KMS-11 (cell line): ENCODE measurements around the gene RIPOR2.

ENCODE experiments used
- H2AFZ ChIP-seq: fragments of 200-600 bp; sonication (generic); 2 replicates; pipeline ENCODE4 v1.6.1; 2016; ENCODE audit warnings: antibody characterized with exemption, mixed run types, low read depth
- H3K27ac ChIP-seq: fragments of 200-600 bp; sonication (generic); 2 replicates; pipeline ENCODE4 v1.6.1; 2016; ENCODE audit warnings: mild to moderate bottlenecking, mixed run types
- H3K27me3 ChIP-seq: fragments of 200-600 bp; sonication (generic); 2 replicates; pipeline ENCODE4 v1.6.1; 2017; ENCODE audit warnings: mild to moderate bottlenecking, low read depth, mixed run types, moderate library complexity; ENCODE audit not compliant: insufficient read depth
- H3K36me3 ChIP-seq: fragments of 200-600 bp; sonication (generic); 2 replicates; pipeline ENCODE4 v1.6.1; 2017; ENCODE audit warnings: mild to moderate bottlenecking, mixed run types; ENCODE audit not compliant: insufficient read depth
- H3K4me1 ChIP-seq: fragments of 200-600 bp; sonication (generic); 2 replicates; pipeline ENCODE4 v1.6.1; 2016; ENCODE audit warnings: mild to moderate bottlenecking, low read depth, mixed run types; ENCODE audit not compliant: poor library complexity, severe bottlenecking
- H3K4me2 ChIP-seq: fragments of 200-600 bp; sonication (generic); 2 replicates; pipeline ENCODE4 v1.7.0; 2016; ENCODE audit warnings: mild to moderate bottlenecking, mixed run types
- H3K4me3 ChIP-seq: fragments of 200-600 bp; sonication (generic); IDR thresholded peaks from 2 replicates; pipeline ENCODE4 v1.6.1; 2017; ENCODE audit warnings: low read depth, low read length, mixed read lengths; ENCODE audit not compliant: insufficient read depth
- H3K79me2 ChIP-seq: fragments of 200-600 bp; sonication (generic); 2 replicates; pipeline ENCODE4 v1.6.1; 2016; ENCODE audit warnings: low read depth, mixed run types; ENCODE audit not compliant: insufficient read depth
- H3K9ac ChIP-seq: fragments of 200-600 bp; sonication (generic); 2 replicates; pipeline ENCODE4 v1.6.1; 2016; ENCODE audit warnings: mild to moderate bottlenecking, mixed run types
- H4K20me1 ChIP-seq: fragments of 200-600 bp; sonication (generic); 2 replicates; pipeline ENCODE4 v1.6.1; 2016; ENCODE audit warnings: mild to moderate bottlenecking, mixed run types; ENCODE audit not compliant: insufficient read depth
- TF ChIP-seq, protein P1 (sequence below): fragments of 200-600 bp; sonication (generic); conservative IDR thresholded peaks from 2 replicates; pipeline ENCODE4 v1.6.1; 2017; ENCODE audit warnings: low read depth, mild to moderate bottlenecking, antibody characterized with exemption, low read length, moderate library complexity, mixed read lengths

The RIPOR2 gene

DNA sequence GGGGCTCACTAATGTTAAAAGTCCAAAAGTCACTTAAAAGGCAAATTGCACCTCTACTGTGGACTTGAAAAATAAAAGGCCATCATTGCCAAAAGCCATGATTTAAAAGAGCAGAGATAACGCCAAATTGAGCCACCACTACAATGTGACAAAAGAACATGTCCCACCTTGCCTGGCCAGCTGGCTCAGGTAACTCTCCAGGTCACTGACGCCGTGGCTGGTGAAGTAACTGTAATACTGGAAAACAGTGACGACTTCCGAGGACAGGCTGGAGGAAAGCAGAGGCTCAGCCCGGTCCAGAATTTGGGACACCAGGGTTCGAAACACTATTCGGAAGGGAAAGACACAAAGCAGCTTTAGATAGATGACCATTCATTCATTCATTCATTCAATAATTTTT, 107.8 kb downstream of the RIPOR2 start:
- H3K27ac ChIP-seq: no peak overlapping the region
- no peak overlapping the region for H2AFZ ChIP-seq
- H3K4me1 ChIP-seq: no peaks in the 10 kb centered on the region
- no peaks in the 10 kb centered on the region for H4K20me1 ChIP-seq
- H3K79me2 ChIP-seq: no peaks in the 10 kb centered on the region
- H3K4me3 ChIP-seq: no peak overlapping the region
- no peaks in the 10 kb centered on the region for H3K36me3 ChIP-seq
- no peak overlapping the region for H3K9ac ChIP-seq
- H3K27me3 ChIP-seq: no peaks in the 10 kb centered on the region
- H3K4me2 ChIP-seq: no peak overlapping the region
- TF ChIP-seq, protein P1, sequence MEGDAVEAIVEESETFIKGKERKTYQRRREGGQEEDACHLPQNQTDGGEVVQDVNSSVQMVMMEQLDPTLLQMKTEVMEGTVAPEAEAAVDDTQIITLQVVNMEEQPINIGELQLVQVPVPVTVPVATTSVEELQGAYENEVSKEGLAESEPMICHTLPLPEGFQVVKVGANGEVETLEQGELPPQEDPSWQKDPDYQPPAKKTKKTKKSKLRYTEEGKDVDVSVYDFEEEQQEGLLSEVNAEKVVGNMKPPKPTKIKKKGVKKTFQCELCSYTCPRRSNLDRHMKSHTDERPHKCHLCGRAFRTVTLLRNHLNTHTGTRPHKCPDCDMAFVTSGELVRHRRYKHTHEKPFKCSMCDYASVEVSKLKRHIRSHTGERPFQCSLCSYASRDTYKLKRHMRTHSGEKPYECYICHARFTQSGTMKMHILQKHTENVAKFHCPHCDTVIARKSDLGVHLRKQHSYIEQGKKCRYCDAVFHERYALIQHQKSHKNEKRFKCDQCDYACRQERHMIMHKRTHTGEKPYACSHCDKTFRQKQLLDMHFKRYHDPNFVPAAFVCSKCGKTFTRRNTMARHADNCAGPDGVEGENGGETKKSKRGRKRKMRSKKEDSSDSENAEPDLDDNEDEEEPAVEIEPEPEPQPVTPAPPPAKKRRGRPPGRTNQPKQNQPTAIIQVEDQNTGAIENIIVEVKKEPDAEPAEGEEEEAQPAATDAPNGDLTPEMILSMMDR: no peak

DNA sequence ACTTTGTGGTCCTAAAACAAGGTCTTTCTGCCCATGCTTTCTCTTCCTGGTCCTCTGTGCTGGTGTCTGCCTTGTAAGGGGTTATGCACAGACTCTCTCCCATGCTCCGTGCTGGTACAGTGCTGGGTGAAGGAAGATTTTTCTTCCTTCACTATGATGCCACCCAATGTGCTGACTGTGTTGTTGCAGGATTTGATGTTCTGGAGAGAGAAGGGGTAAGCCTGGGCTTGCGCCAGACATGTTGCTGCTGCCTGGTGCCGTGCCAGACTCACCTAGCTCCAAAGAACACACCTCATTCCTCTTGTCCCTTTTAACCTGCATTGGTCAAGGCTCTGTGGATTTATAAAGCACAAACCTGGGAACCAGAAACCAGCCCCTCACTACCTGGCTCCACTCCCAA, 108.6 kb downstream of the RIPOR2 start:
- Histone ChIP-seq H3K79me2 (no peaks in the 10 kb centered on the region), H3K4me2 (no peak overlapping the region), H3K36me3 (no peaks in the 10 kb centered on the region), H2AFZ (no peak overlapping the region), H3K4me3 (no peak overlapping the region), H4K20me1 (no peaks in the 10 kb centered on the region), H3K27ac (no peak overlapping the region), H3K27me3 (no peaks in the 10 kb centered on the region), H3K9ac (no peak overlapping the region), H3K4me1 (no peaks in the 10 kb centered on the region)
- TF ChIP-seq, protein P1: no peak

DNA sequence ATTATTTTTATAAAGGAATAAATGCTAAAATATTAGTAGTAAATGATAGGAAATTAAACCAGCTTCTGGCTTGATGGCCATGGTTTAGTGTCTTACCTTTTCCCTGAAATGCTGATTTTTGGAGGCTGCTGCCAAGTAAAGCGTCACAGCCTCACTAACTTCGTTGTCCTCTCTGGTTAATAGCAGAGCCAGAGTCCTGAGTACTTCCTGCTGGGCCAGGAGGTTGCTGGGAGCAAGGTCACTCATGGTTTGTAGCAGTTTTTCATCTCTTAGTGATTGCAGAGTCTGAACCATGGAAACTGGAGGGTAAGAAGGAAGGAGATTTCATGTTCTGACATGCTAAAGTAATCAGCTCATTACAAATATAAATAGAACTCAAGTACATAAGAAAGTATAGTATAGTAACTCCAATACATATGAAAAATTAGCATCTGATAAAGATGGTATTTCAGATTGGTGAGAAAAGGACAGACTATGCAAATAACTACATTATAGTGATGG, 110.6 kb downstream of the RIPOR2 start:
- Histone ChIP-seq H3K4me2 (no peak overlapping the region), H3K27ac (no peak overlapping the region), H3K79me2 (no peaks in the 10 kb centered on the region), H3K4me3 (no peak overlapping the region), H2AFZ (no peak overlapping the region), H3K9ac (no peak overlapping the region), H3K36me3 (no peaks in the 10 kb centered on the region), H4K20me1 (no peaks in the 10 kb centered on the region), H3K4me1 (no peaks in the 10 kb centered on the region), H3K27me3 (no peaks in the 10 kb centered on the region)
- TF ChIP-seq, protein P1: no peak

DNA sequence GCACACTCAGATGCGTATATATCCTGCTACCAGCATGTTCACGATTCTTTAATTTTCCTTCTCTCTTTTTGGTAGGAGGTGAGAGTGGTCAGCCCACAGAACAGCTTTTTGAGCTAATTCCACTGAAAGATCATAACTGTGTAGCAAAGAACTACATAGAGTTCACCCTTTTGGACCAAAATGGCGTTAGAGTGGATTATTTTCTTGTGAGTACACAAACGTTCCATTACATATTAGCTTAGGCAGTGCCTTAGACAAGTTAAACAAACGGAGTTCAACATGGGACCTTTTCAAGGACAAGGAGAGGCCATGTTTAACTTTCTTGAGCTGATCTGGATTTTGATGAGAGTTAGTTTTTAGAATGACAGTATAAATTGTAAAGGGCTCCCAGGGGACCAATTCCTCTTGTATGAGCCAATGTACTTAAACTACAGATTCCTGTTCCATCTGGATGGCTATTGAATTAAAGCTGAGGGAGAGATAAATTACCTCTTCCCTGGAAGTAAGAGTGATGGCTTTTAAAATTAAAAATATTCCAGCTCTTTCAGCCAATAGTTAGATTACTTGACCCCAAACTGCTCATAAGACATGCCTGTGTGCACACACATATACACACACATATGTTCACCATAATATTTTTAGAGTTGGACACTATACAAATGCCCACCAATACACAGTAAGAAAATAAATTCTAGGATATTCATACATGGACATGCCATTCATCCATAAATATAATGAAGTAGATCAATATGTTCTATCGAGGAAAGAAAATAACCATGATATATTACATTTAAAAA, 111.4 kb downstream of the RIPOR2 start:
- no peaks in the 10 kb centered on the region for H3K27me3 ChIP-seq
- H3K4me2 ChIP-seq: no peak overlapping the region
- no peak overlapping the region for H3K9ac ChIP-seq
- H3K4me3 ChIP-seq: no peak overlapping the region
- TF ChIP-seq, protein P1: no peak
- H3K4me1 ChIP-seq: no peaks in the 10 kb centered on the region
- H3K36me3 ChIP-seq: no peaks in the 10 kb centered on the region
- no peaks in the 10 kb centered on the region for H4K20me1 ChIP-seq
- H2AFZ ChIP-seq: no peak overlapping the region
- H3K27ac ChIP-seq: no peak overlapping the region
- H3K79me2 ChIP-seq: no peaks in the 10 kb centered on the region
